GM13977 (cell line): Measurements from ENCODE around the gene DDX31.
A peak's percentile ranks its signal among the peaks of the same experiment; 100 is the strongest.

Experiments
- DNase-seq: peaks from one replicate; pipeline ENCODE4 v3.0.0; 2012; ENCODE audit warnings: low spot score
- CTCF ChIP-seq: IDR thresholded peaks from 2 replicates; pipeline ENCODE4 v1.5.1; 2012; ENCODE audit warnings: mild to moderate bottlenecking, control low read depth; ENCODE audit not compliant: insufficient read depth; ENCODE audit errors: extremely low read depth, missing control alignments
- in situ Hi-C: fragments of 300-500 bp; cut with MboI; formaldehyde crosslinking; loops from one replicate; pipeline ENCODE4 v1.12.0; 2022; ENCODE audit warnings: low sequenced_read_pairs, low pct_unique_long_range_greater_than_20kb, mixed read lengths, inconsistent platforms; ENCODE audit not compliant: unreplicated experiment

DDX31 gene

GRCh38 chr9:132591751-132592314, 78.0 kb downstream of the DDX31 start:
- in situ Hi-C loops = no loop called here
- DNase-seq = no peak
- TF ChIP-seq CTCF = no peak

DNA sequence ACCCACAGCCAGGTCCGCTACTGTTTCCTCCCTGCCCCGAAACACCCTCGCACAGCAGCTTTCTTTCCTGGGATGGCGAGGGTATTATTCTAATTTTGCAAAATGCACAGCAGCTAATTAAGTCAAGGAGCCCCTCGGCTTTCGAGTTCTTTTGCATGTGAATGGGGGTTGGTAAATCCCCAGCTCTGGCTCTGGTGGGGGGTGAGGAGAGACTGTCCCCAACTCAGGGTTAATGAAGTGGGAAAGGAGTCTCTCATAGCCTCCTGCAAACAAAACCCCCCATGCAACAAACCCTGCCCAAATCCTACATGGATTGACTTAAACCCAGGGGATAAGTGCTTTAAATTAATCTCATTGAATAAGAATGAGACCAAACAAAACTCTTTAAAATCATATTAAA, 78.5 kb downstream of the DDX31 start:
- no peak for DNase-seq
- in situ Hi-C loops = no loop called here
- TF ChIP-seq CTCF = no peak

DNA sequence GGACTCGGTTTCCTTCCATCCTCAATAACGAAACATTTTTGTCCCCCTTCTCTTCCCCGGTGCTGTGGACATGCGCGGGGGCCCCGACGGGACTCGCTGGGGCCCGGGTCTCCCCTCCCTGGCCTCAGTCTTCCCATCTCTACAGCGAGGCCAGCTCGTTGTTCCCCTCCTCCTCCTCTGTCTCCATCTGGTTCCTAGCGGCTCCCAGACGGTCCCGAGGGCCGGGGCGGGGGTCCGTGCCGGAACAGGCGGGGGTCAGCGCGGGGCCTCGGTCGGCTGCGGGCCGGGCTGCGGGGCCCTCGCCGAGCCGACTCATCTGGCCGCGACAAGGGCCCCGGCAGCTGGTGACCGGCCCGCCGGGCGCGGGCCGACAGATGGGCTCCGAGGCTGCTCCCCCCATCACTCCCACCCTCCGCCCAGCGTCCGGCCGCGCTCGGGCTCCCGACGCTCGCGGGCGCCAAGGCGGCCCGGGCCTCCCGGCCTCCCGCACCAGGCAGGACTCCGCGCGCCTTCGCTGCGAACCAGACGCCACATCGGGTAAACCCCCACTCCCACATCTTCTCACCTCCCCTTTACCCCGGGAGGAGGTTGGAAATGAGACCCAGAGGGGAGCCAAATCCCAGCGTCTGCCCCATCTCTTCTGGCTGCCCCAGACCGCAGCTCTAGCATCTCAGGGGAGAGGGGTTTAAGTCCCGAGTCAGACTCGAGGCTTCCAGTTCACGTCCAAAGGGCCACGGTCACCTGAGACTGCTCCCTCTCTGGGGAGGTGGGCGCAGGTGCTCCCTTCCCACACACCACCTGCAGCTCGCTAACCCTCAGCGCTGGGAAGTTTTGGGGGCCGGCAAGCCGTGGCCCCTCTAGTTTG, 79.2 kb downstream of the DDX31 start:
- TF ChIP-seq CTCF = no peak
- no peak for DNase-seq
- in situ Hi-C loops = no loop called here

DNA sequence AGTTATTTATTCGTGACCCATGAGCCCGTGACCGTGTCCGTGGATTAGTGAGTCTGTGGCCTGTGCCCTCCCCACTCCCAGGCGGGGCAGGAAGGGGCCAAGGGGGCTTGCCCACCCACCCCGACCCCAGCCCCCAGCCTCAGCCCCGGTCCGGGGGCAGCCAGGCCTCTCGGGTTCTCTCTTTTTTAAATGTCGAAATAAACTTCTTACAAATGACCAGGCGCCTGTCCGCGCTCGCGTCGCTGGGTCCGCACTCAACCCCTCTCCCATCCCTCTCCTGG, 79.8 kb downstream of the DDX31 start:
- TF ChIP-seq CTCF = no peak
- in situ Hi-C loops = no loop called here
- DNase-seq = no peak

DNA sequence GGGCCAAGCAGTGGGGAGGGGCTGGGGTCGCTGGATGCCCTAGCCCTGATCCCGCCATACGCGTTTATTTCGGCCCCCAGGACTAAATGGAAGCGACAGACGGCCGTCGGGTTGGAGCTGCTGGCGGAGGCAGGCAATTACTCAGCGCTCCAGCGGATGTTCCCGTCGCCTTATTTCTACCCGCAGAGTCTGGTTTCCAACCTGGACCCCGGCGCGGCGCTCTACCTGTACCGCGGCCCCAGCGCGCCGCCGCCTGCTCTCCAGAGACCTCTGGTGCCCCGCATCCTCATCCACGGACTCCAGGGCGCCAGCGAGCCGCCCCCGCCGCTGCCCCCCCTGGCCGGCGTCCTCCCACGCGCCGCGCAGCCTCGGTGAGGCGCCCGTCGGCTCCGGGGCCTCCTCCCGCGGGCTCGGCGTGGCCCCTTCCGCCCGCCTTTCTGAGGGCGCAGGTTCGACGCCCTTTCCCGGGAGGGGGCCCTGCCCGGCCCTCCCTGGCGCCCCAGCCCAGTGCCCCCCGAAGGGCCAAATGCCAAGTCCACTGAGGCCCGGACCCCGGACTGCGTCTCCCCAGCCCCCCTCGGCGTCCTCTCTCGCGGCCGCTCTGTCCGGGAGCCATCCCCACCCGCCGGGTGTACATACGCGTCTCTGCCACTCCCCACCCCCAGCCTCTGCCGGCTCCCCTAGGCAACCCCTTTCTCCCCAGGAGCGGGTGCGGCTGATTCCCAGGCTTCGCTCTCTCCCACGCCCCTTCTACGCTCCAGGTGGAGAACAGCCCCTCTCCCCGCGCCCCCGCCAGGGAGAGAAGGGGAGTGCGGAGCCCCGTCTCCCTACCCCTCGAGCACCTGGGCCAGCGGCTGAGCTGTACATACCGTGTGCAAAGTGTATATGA, 80.4 kb downstream of the DDX31 start:
- in situ Hi-C loops = no loop called here
- DNase-seq = peak; percentile 56
- TF ChIP-seq CTCF = no peak

DNA sequence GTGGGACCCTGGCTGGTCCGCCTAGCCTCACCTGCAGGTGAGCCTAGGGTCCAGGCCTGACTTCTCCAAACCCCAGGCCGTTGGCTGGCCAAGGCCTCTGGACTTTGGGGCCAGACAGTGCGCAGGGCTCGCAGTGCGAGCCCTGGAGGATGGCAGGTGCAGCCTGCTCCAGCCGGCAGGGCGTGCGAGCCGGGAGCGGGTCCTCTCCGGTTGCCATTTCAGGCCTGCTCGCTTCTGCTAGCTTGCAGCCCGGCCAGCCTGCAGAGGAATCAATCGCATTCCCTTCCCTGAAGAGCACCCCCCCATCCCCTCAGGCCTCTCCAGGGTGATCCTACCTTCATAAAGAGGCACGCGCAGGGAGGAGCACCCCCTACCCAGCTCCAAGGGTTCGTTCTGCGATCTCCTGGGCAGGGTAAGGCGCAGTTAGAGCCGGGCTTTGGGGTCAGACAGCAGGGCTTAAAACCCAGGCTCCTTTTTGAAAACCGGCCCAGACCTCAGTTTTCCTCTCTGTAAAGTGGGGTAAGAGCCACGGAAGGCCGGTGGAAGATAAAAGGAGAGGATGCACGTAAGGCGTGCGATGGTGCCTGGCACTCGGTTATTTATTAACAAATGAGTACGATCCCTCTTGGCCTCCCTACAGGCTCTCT, 81.2 kb downstream of the DDX31 start:
- DNase-seq = no peak
- in situ Hi-C loops = no loop called here
- no peak for TF ChIP-seq CTCF
